GM10266 (cell line): Measurements from ENCODE around the gene CCDC40.

Source experiments
- DNase-seq: peaks from one replicate; pipeline ENCODE4 v3.0.0; 2012; ENCODE audit errors: extremely low spot score
- TF ChIP-seq, protein P1 (sequence below): IDR thresholded peaks from 2 replicates; pipeline ENCODE4 v1.5.1; 2012; ENCODE audit warnings: mild to moderate bottlenecking, low read depth; ENCODE audit not compliant: control insufficient read depth, insufficient read depth; ENCODE audit errors: missing control alignments

CCDC40 gene

DNA sequence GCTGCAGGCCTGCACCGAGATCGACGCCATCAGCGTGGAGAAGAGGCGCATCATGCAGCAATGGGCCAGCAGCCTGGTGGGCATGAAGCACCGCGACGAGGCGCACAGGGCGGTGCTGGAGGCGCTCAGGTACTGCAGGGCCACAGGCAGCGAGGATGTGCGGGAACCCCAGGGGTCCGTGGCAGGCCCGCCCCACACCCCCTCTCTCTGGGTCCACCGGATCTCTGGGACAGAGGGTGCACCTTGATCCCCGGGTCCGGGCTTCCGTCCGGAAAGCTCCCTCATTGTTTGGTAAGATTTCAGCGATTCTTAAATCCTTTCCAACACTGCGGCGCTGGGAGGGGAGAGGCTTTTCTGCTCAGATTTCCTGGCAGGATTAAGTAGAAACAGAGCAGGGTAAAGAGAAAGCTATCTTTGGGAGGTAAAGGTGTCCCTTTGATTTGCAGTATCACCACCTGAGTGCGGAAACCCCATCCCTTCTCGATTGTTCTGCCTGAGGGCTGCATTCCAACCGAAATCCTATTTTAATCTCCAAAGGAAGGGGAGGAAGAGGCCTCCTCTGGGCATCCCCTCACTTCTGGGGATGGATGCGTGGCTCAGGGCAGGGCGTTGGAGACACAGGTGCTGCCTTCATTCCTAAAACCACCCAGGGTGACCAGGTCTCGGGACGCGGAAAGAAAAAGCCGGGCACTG, 29.2 kb downstream of the CCDC40 start:
- DNase-seq, result no peak
- TF ChIP-seq, protein P1, sequence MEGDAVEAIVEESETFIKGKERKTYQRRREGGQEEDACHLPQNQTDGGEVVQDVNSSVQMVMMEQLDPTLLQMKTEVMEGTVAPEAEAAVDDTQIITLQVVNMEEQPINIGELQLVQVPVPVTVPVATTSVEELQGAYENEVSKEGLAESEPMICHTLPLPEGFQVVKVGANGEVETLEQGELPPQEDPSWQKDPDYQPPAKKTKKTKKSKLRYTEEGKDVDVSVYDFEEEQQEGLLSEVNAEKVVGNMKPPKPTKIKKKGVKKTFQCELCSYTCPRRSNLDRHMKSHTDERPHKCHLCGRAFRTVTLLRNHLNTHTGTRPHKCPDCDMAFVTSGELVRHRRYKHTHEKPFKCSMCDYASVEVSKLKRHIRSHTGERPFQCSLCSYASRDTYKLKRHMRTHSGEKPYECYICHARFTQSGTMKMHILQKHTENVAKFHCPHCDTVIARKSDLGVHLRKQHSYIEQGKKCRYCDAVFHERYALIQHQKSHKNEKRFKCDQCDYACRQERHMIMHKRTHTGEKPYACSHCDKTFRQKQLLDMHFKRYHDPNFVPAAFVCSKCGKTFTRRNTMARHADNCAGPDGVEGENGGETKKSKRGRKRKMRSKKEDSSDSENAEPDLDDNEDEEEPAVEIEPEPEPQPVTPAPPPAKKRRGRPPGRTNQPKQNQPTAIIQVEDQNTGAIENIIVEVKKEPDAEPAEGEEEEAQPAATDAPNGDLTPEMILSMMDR, result no peak

DNA sequence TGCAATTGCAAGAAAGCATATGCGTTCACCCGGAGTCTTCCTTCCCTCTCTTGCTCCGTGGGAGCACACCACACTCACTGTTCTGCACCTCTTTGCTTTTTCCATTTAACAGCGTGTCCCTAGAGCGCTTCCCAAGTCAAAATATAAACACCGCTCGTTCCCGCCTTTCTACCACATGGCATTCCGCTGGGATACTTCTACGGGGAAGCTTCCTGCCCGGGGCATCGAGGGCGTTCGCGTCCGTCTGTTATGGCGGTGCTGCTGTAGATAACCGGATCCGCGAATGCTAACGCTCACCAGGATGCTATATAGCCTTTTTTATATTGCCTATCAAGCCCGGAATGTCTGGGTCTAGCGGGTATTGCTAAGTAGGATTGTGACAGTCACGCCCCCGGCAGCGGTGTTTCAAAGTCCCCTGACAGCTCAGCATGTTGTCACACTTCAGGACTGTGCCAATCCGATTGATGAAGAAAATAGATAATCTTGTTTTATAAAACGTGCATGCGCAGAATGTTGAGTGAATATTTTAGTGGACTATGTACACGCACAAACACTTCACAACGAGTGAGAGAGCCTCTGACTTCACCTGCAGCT, 31.0 kb downstream of the CCDC40 start:
- TF ChIP-seq, protein P1, result no peak
- DNase-seq, result no peak

DNA sequence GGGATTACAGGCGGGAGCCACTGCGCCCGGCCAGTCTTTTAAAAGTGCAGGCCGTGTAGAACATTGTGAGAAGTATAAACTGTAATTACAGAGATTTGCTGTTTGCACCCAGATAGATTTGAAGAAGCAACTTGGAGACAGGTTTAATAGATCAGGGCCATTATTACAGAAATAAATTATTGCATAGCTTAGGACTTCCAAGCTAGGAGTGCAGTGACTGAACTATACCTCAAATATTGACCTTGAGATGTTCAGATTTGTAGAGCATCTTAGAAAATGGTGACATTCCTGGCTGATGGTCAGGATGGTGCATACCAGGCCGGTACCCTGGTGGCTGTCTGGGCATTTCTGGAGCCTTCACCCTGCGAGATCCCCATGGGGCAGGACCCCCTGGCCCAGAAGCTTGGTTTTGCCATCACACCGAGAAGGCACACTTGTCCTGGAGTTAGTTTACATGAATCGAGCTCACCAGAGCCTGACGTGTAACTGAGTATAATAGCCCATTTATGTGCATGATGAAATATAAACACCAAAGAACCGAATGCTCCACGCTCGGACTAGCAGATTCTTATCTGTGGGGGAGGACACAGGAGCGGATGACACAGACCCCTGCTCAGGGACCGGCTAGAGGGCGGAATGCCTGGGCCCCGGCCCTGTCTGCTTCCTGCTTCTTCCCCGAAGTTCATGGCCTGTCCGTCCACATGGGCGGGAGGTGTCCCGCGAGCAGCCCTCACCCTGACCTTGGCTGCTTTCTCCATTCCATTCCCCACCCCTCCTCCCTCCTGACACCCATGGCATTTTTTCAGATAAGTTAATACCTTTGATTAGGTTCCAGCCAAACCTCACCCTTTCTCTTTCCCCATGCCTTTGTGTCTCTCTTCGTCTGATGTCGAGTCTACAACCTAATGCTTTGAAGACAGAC, 32.1 kb downstream of the CCDC40 start:
- DNase-seq, result no peak

DNA sequence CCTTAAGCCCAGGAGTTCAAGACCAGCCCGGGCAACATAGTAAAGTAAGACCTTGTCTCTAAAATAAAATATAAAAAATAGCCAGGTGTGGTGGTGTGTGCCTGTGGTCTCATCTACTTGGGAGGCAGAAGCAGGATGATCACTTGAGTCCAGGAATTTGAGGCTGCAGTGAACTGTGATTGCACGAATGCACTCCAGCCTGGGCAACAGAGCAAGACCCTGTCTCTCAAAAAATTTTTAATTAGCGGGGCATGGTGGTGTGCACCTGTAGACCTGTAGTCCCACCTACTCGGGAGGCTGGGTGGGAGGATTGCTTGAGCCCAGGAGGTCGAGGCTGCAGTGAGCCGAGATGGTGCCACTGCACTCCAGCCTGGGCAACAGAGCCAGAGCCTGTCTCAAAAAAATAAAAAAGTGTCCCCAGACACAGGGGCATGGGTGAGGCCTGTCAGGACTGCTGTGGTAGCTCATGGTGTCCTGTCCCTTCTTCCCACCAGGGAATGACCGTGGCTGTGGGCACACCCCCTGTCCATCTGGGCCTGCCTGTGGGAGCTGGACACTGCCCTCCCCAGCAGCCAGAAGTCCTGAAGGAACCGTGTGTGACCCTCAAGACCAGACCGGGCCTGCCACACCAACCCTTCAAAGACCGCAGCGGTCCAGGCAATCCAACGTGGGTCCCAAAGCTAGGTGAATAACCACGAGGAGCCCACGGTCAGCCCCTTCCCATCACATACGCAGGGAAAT, 34.1 kb downstream of the CCDC40 start:
- no peak for DNase-seq
- TF ChIP-seq, protein P1, result no peak

More for the DNA sequence above, 32.1 kb downstream of the CCDC40 start:
- TF ChIP-seq, protein P1, result no peak

DNA sequence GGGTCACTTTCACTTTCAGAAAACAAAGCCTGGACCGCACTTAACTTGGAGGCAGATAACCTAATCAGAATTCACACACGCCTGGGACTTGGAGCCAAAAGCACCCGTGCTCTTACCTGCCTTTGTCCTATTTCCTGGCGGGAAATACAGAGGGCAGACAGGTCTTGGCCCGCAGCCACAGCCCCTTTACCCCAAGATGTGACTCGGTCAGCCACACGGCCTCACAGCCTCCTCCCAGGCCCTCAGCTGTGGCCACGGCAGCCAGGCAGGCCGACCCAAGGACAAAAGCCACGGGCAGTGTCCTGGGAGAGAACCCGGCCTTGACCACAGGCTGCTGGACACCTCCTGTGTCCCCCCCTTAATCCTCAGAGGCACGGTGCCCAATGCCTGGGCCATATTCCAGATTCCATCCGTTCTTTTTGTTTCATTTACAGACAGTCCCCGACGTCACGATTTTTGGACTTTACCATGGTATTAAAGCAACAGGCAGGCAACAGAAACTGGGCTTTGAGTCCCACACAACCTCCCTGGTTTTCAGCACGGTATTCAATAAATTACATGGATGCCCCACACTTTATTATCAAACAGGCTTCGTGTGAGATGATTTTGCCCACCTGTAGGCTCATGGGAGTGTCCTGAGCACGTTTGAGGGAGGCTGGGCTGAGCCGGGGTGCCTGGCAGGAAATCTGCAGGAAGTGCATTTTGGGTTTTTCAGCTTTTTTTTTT, 34.8 kb downstream of the CCDC40 start:
- TF ChIP-seq, protein P1, result no peak
- no peak for DNase-seq

DNA sequence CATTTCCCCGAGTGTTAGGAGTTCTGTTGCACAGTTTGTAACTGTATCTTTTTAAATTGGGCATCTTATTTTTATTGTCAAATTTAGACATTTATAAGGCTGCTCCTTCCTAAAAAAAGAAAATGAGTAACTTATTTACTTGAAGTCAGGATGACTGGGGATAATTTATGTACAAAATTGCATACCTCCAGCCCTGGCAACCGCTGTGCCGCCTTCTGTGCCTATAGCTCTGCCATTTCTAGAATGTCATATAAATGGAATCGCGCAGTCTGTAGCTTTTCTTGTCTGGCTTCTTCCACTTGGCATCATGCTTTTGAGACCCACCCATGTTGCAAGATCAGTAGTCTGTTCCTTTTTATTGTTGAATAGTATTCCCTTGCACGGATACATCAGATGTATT, 36.0 kb downstream of the CCDC40 start:
- TF ChIP-seq, protein P1, result no peak
- DNase-seq, result no peak
